H1 (cell line): Measurements from ENCODE around the gene FOXR2. TPM values are rescaled to one million over a fixed set of nuclear protein-coding genes. Genes with fewer than 3 reads are reported as not detected.

Experiments used
- CTCF ChIA-PET: fragments of 300-600 bp; sonication (Branson Sonifier 250); formaldehyde crosslinking; loops from one replicate; lab custom pipeline; 2021; ENCODE audit not compliant: partially characterized antibody; lab: Charles Lee
- POLR2A ChIA-PET: fragments of 300-600 bp; sonication (Branson Sonifier 250); formaldehyde crosslinking; loops from one replicate; lab custom pipeline; 2021; ENCODE audit warnings: inconsistent platforms; ENCODE audit not compliant: partially characterized antibody; lab: Charles Lee
- DNase-seq, 2 experiments: peaks; one replicate each; pipeline versions ENCODE4 v3.0.0 to v3.0.0-alpha.2; 2010 to 2022; ENCODE audit warnings: low spot score in 2 of 2, low read depth in 1 of 2, mixed read lengths in 1 of 2
- FAIRE-seq: peaks from 2 replicates; lab custom pipeline; 2011; peaks lifted over from hg19 to GRCh38; lab: Jason Lieb, UNC
- H2AFZ ChIP-seq: 2 replicates; pipeline ENCODE4 v1.8.1; 2012; ENCODE audit warnings: low read length, inconsistent platforms
- H2AK5ac ChIP-seq: 2 replicates; pipeline ENCODE4 v1.6.1; 2013; ENCODE audit warnings: low read depth, low read length
- H2BK120ac ChIP-seq: replicated peaks from 2 replicates; pipeline ENCODE3; 2013; ENCODE audit warnings: low read depth, low read length, inconsistent platforms
- H2BK12ac ChIP-seq: 2 replicates; pipeline ENCODE4 v1.6.1; 2013; ENCODE audit warnings: low read depth, low read length
- H2BK15ac ChIP-seq: 2 replicates; pipeline ENCODE4 v1.6.1; 2013; ENCODE audit warnings: low read length
- H2BK20ac ChIP-seq: 2 replicates; pipeline ENCODE4 v1.6.1; 2013; ENCODE audit warnings: low read length
- H2BK5ac ChIP-seq: 2 replicates; pipeline ENCODE4 v1.6.1; 2013; ENCODE audit warnings: low read depth, low read length
- H3K14ac ChIP-seq: 2 replicates; pipeline ENCODE4 v1.6.1; 2013; ENCODE audit warnings: inconsistent platforms; ENCODE audit not compliant: insufficient read length
- H3K18ac ChIP-seq: 2 replicates; pipeline ENCODE4 v1.6.1; 2013; ENCODE audit warnings: low read length; ENCODE audit errors: extremely low read depth
- H3K23ac ChIP-seq: 2 replicates; pipeline ENCODE4 v1.6.1; 2013; ENCODE audit warnings: inconsistent platforms; ENCODE audit not compliant: insufficient read length
- H3K23me2 ChIP-seq: 2 replicates; pipeline ENCODE4 v1.6.1; 2013; ENCODE audit warnings: low read depth, low read length
- H3K27ac ChIP-seq: 2 replicates; pipeline ENCODE4 v1.6.1; 2011; ENCODE audit warnings: low read depth, low read length, inconsistent platforms
- H3K27me3 ChIP-seq, 4 experiments: replicated peaks in 1 of 4; 1 replicate in 1 of 4; 2 replicates in 3 of 4; pipeline versions ENCODE4 v1.6.1 to v1.8.1; 2011 to 2013; ENCODE audit warnings: low read length in 3 of 4, mild to moderate bottlenecking in 3 of 4, inconsistent platforms in 2 of 4, mixed read lengths in 2 of 4, moderate library complexity in 1 of 4; ENCODE audit not compliant: control insufficient read depth in 3 of 4, insufficient read depth in 3 of 4; ENCODE audit errors: extremely low read depth in 1 of 4
- H3K36me3 ChIP-seq, 4 experiments: 2 replicates each; pipeline versions ENCODE4 v1.6.1 to v1.8.1; 2011 to 2013; ENCODE audit warnings: mild to moderate bottlenecking in 4 of 4, low read length in 3 of 4, moderate library complexity in 2 of 4, control low read depth in 1 of 4, inconsistent platforms in 1 of 4; ENCODE audit not compliant: insufficient read depth in 4 of 4, control insufficient read depth in 2 of 4
- H3K4ac ChIP-seq: replicated peaks from 2 replicates; pipeline ENCODE3; 2013; ENCODE audit warnings: low read length, low read depth, mixed read lengths, inconsistent platforms; ENCODE audit not compliant: insufficient read length
- H3K4me1 ChIP-seq, 4 experiments: replicated peaks in 1 of 4; 1 replicate in 1 of 4; 2 replicates in 3 of 4; pipeline versions ENCODE4 v1.6.1 to v1.8.1; 2011 to 2013; ENCODE audit warnings: low read length in 3 of 4, inconsistent platforms in 2 of 4, mixed read lengths in 1 of 4; ENCODE audit not compliant: insufficient read depth in 4 of 4, control insufficient read depth in 3 of 4
- H3K4me2 ChIP-seq, 2 experiments: 2 replicates each; pipeline versions ENCODE4 v1.6.1 to v1.8.1; 2011 to 2013; ENCODE audit warnings: low read depth in 2 of 2, low read length in 2 of 2, control low read depth in 1 of 2, inconsistent platforms in 1 of 2, mild to moderate bottlenecking in 1 of 2; ENCODE audit not compliant: insufficient read depth in 1 of 2
- H3K4me3 ChIP-seq, 4 experiments: fragments of 200-600, 300-600 bp in 1 of 4; sonication (generic), shearing (Covaris generic), sonication (Bioruptor Twin) in 1 of 4; 2 replicates each; pipeline versions ENCODE4 v1.5.1 to v1.8.1; 2011 to 2016; ENCODE audit warnings: low read length in 4 of 4, low read depth in 3 of 4, control low read depth in 2 of 4, inconsistent platforms in 2 of 4, mild to moderate bottlenecking in 2 of 4, mixed read lengths in 1 of 4, moderate library complexity in 1 of 4; ENCODE audit not compliant: insufficient read depth in 2 of 4; ENCODE audit errors: extremely low read depth in 1 of 4
- H3K56ac ChIP-seq: replicated peaks from 2 replicates; pipeline ENCODE3; 2013; ENCODE audit warnings: low read depth, mild to moderate bottlenecking, mixed read lengths, low read length, inconsistent platforms; ENCODE audit not compliant: insufficient read length
- H3K79me1 ChIP-seq: 2 replicates; pipeline ENCODE4 v1.6.1; 2013; ENCODE audit warnings: low read depth, low read length, control low read depth
- H3K79me2 ChIP-seq, 2 experiments: 2 replicates each; pipeline versions ENCODE4 v1.6.1 to v1.8.1; 2012 to 2013; ENCODE audit warnings: low read length in 2 of 2, mild to moderate bottlenecking in 2 of 2, inconsistent platforms in 1 of 2; ENCODE audit not compliant: insufficient read depth in 2 of 2, control insufficient read depth in 1 of 2
- H3K9ac ChIP-seq, 4 experiments: replicated peaks in 1 of 4; 1 replicate in 1 of 4; 2 replicates in 3 of 4; pipeline versions ENCODE4 v1.6.1 to v1.8.1; 2011 to 2013; ENCODE audit warnings: low read depth in 3 of 4, low read length in 3 of 4, control low read depth in 2 of 4, mild to moderate bottlenecking in 2 of 4, moderate library complexity in 2 of 4, inconsistent platforms in 1 of 4; ENCODE audit errors: extremely low read depth in 1 of 4
- H3K9me3 ChIP-seq, 2 experiments: 2 replicates each; pipeline versions ENCODE4 v1.6.1 to v1.8.1; 2012 to 2013; ENCODE audit warnings: mild to moderate bottlenecking in 2 of 2, moderate library complexity in 2 of 2, control low read depth in 1 of 2, inconsistent platforms in 1 of 2, low read depth in 1 of 2, low read length in 1 of 2, mixed read lengths in 1 of 2; ENCODE audit not compliant: insufficient read depth in 2 of 2
- H4K20me1 ChIP-seq, 2 experiments: replicated peaks in 1 of 2; 2 replicates each; pipeline versions ENCODE3 to v1.8.1; 2011 to 2013; ENCODE audit warnings: inconsistent platforms in 2 of 2, low read length in 2 of 2, mild to moderate bottlenecking in 1 of 2; ENCODE audit not compliant: insufficient read depth in 2 of 2, control insufficient read depth in 1 of 2
- H4K5ac ChIP-seq: 2 replicates; pipeline ENCODE4 v1.6.1; 2013; ENCODE audit warnings: low read length, low read depth, mixed read lengths, inconsistent platforms; ENCODE audit not compliant: insufficient read length
- H4K8ac ChIP-seq: 2 replicates; pipeline ENCODE4 v1.8.0; 2013; ENCODE audit warnings: mild to moderate bottlenecking, moderate library complexity, low read length, inconsistent platforms; ENCODE audit not compliant: insufficient read depth; ENCODE audit errors: extremely low read depth
- H4K91ac ChIP-seq: replicated peaks from 2 replicates; pipeline ENCODE3; 2013; ENCODE audit warnings: low read length, mixed read lengths, inconsistent platforms; ENCODE audit not compliant: insufficient read length
- WGBS, 2 experiments: shearing (Covaris generic) in 1 of 2; methylation state at CpG; one replicate each; pipeline versions ENCODE4 v1.1.6 to v1.1.7; 2013 to 2015; ENCODE audit warnings: low lambda C conversion rate in 2 of 2, mixed read lengths in 2 of 2, inconsistent platforms in 1 of 2, low coverage in 1 of 2, missing lambda C conversion rate in 1 of 2; ENCODE audit not compliant: insufficient replicate concordance in 2 of 2, insufficient coverage in 1 of 2, insufficient read length in 1 of 2; ENCODE audit errors: extremely low coverage in 1 of 2, missing lambda C conversion rate in 1 of 2; 5-methylcytosine and 5-hydroxymethylcytosine counted together
- polyA plus RNA-seq, 7 experiments: library from polyadenylated mRNA; depleted of rRNA in 3 of 7; stranded (reverse) in 5 of 7; unstranded in 2 of 7; fragments of >200 nt in 5 of 7; fragments of 200-250 nt in 2 of 7; gene quantifications; 1 replicate in 5 of 7; 2 replicates in 1 of 7; 4 replicates in 1 of 7; pipeline versions ENCODE4 v1.2.1 to v1.2.3, GENCODE V29; 2011 to 2013; ENCODE audit warnings: missing spikeins in 2 of 7, mixed read lengths in 2 of 7
- total RNA-seq: library from RNA; stranded (reverse); fragmentation: NEBNext Ultra II Directional; extraction: Animal tissue kit (Norgen Biotek cat#: 25700); gene quantifications from 2 replicates; pipeline ENCODE4 v1.2.1, GENCODE V29; 2021

Gene FOXR2
- total and polyA plus RNA-seq, 2 of the 8 experiments (the other 6 are each of a cell fraction or from before 2014, with no cell fraction given), result not detected

DNA sequence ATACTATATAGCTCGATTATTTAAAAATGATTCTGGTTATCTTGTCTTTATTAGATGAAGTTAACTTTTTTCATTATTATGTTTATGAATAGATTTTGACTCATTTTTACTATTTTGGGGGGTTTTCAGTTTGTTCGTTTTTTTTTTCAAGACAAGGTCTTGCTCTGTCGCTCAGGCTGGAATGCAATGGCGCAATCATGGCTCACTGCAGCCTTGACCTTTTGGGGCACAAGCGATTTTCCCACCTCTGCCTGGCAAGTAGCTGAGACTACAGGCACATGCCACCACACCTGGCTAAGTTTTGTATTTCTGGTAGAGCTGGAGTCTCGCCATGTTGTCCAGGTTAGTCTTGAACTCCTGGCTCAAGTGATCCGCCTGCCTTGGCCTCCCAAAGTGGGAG is 24.9 kb upstream of the FOXR2 start:
- Histone ChIP-seq H2BK20ac (no peak overlapping the region), H2BK12ac (no peak overlapping the region), H2AFZ (no peak overlapping the region), H2BK5ac (no peak overlapping the region), H3K27ac (no peak overlapping the region), H2AK5ac (no peak overlapping the region), H3K36me3 (no peaks in the 10 kb centered on the region), H3K27me3 (no peaks in the 10 kb centered on the region), H3K56ac (no peak overlapping the region), H4K91ac (no peak overlapping the region), H4K5ac (no peak overlapping the region), H3K23ac (no peak overlapping the region), H3K9me3 (peaks cover 3 to 13% of the 10 kb centered on the region in 2 experiments), H2BK120ac (no peak overlapping the region), H3K9ac (no peak overlapping the region), H3K4me2 (no peak overlapping the region), H3K4me1 (no peaks in the 10 kb centered on the region), H4K8ac (no peak overlapping the region; the same call in 1 of the 2 replicates), H4K20me1 (no peaks in the 10 kb centered on the region), H3K14ac (no peak overlapping the region), H3K79me2 (no peaks in the 10 kb centered on the region), H3K23me2 (no peaks in the 10 kb centered on the region), H3K4ac (no peak overlapping the region), H3K18ac (no peak overlapping the region), H3K4me3 (no peak overlapping the region), H3K79me1 (no peaks in the 10 kb centered on the region), H2BK15ac (no peak overlapping the region)
- CTCF ChIA-PET, result no interaction called here
- DNase-seq (no peak), FAIRE-seq (no peak)
- POLR2A ChIA-PET, result no interaction called here
- 81% methylated on average over 6 of the region's 7 CpGs; no CpG with 5 or more reads in 1 of the 2 experiments for WGBS, 2 experiments
